PC-9 (cell line): Measurements from ENCODE around the gene TP53TG5. TPM values are rescaled to one million over a fixed set of nuclear protein-coding genes. Genes with fewer than 3 reads are reported as not detected.

Source experiments
- BruUV-seq: library from RNA; stranded (reverse); fragments of 400-500 nt; replicated peaks from 2 replicates; lab custom pipeline; 2021; lab: Mats Ljungman, UMichigan
- CTCF ChIA-PET: fragments of 300-600 bp; sonication (Branson Sonifier 250); formaldehyde crosslinking; loops from one replicate; lab custom pipeline; 2022; ENCODE audit warnings: antibody characterized with exemption; lab: Charles Lee
- POLR2A ChIA-PET: fragments of 300-600 bp; sonication (Branson Sonifier 250); formaldehyde crosslinking; loops from one replicate; lab custom pipeline; 2022; ENCODE audit warnings: antibody characterized with exemption; ENCODE audit not compliant: unreplicated experiment; lab: Charles Lee
- DNase-seq, 2 experiments: peaks; one replicate each; pipeline versions ENCODE4 v3.0.0 to v3.0.0-alpha.2; 2015 to 2022; ENCODE audit warnings: mixed read lengths in 1 of 2
- H2AFZ ChIP-seq: fragments of 200-600 bp; sonication (generic); 2 replicates; pipeline ENCODE4 v1.8.1; 2017; ENCODE audit warnings: antibody characterized with exemption
- H3F3A ChIP-seq: fragments of 200-600 bp; sonication (generic); 2 replicates; pipeline ENCODE4 v1.8.1; 2017; ENCODE audit warnings: antibody characterized with exemption, mild to moderate bottlenecking, low read depth; ENCODE audit not compliant: insufficient read depth
- H3K27ac ChIP-seq: fragments of 200-600 bp; sonication (generic); 2 replicates; pipeline ENCODE4 v1.6.1; 2016; ENCODE audit warnings: mixed run types
- H3K27me3 ChIP-seq: fragments of 200-600 bp; sonication (generic); 2 replicates; pipeline ENCODE4 v1.6.1; 2016; ENCODE audit warnings: low read depth, mixed run types; ENCODE audit not compliant: insufficient read depth
- H3K36me3 ChIP-seq: fragments of 200-600 bp; sonication (generic); 2 replicates; pipeline ENCODE4 v1.6.1; 2016; ENCODE audit warnings: low read depth, mixed run types
- H3K4me1 ChIP-seq: fragments of 200-600 bp; sonication (generic); replicated peaks from 2 replicates; pipeline ENCODE4 v1.6.1; 2016; ENCODE audit warnings: mixed run types; ENCODE audit not compliant: insufficient read depth
- H3K4me2 ChIP-seq: fragments of 200-600 bp; sonication (generic); 2 replicates; pipeline ENCODE4 v1.6.1; 2017; ENCODE audit warnings: mixed run types
- H3K4me3 ChIP-seq: fragments of 200-600 bp; sonication (generic); 2 replicates; pipeline ENCODE4 v1.6.1; 2016; ENCODE audit warnings: mixed run types
- H3K79me2 ChIP-seq: fragments of 200-600 bp; sonication (generic); 2 replicates; pipeline ENCODE4 v1.6.1; 2017; ENCODE audit warnings: low read depth, mixed run types
- H3K9me2 ChIP-seq: fragments of 200-600 bp; sonication (generic); 2 replicates; pipeline ENCODE4 v1.8.1; 2017; ENCODE audit warnings: mild to moderate bottlenecking; ENCODE audit not compliant: insufficient read depth
- H3K9me3 ChIP-seq: fragments of 200-600 bp; sonication (generic); 2 replicates; pipeline ENCODE4 v1.8.1; 2016; ENCODE audit warnings: low read depth; ENCODE audit not compliant: insufficient read depth
- H4K20me1 ChIP-seq: fragments of 200-600 bp; sonication (generic); 2 replicates; pipeline ENCODE4 v1.8.1; 2017; ENCODE audit not compliant: insufficient read depth
- EZH2 ChIP-seq: fragments of 200-600 bp; sonication (generic); IDR thresholded peaks from 2 replicates; pipeline ENCODE4 v1.8.0; 2017; ENCODE audit warnings: antibody characterized with exemption, low read depth
- intact Hi-C: fragments of 100-400 bp; cut with micrococcal nuclease; formaldehyde crosslinking; loops from one replicate; pipeline ENCODE4 v1.10.0; 2022; ENCODE audit not compliant: unreplicated experiment
- total RNA-seq: library from RNA; stranded (reverse); gene quantifications from 2 replicates; pipeline ENCODE4 v1.2.3, GENCODE V29; 2021
- TF ChIP-seq, protein P1 (sequence below): fragments of 200-600 bp; sonication (generic); conservative IDR thresholded peaks from 2 replicates; pipeline ENCODE4 v1.6.1; 2017; ENCODE audit warnings: mixed run types, antibody characterized with exemption, mild to moderate bottlenecking, moderate library complexity

TP53TG5 gene
- total RNA-seq, 1 experiment from 2014 or later: not detected

- H3K27me3 ChIP-seq: no peaks in the 10 kb centered on the region
- no peak overlapping the region for H3K4me3 ChIP-seq
- H3K4me1 ChIP-seq: no peaks in the 10 kb centered on the region
- peaks cover 6% of the 10 kb centered on the region; the same call in 1 of the 2 replicates for H3K79me2 ChIP-seq
- intact Hi-C loops: no loop called here
- BruUV-seq: no TSS peak
- H2AFZ ChIP-seq: no peak overlapping the region
- DNase-seq: no peak
- no peak overlapping the region for H3K27ac ChIP-seq
- no peaks in the 10 kb centered on the region for H3K9me2 ChIP-seq
- peaks cover 3% of the 10 kb centered on the region; the same call in 1 of the 2 replicates for H3F3A ChIP-seq
- no peaks in the 10 kb centered on the region for H3K9me3 ChIP-seq
- ChIA-PET CTCF (interaction anchor here (0.5 to 1.1 kb wide), 2 partner anchors 45 to 66 kb away, joined by 3 read pairs; no protein-coding TSS in a partner anchor), POLR2A (interaction anchor here (0.5 to 0.6 kb wide), 2 partner anchors 29 to 47 kb away, joined by 3 to 4 read pairs; no protein-coding TSS in a partner anchor)
- H4K20me1 ChIP-seq: no peaks in the 10 kb centered on the region
- peaks cover 19% of the 10 kb centered on the region; the same call in 1 of the 2 replicates for H3K36me3 ChIP-seq
- TF ChIP-seq EZH2: no peak
- TF ChIP-seq, protein P1, sequence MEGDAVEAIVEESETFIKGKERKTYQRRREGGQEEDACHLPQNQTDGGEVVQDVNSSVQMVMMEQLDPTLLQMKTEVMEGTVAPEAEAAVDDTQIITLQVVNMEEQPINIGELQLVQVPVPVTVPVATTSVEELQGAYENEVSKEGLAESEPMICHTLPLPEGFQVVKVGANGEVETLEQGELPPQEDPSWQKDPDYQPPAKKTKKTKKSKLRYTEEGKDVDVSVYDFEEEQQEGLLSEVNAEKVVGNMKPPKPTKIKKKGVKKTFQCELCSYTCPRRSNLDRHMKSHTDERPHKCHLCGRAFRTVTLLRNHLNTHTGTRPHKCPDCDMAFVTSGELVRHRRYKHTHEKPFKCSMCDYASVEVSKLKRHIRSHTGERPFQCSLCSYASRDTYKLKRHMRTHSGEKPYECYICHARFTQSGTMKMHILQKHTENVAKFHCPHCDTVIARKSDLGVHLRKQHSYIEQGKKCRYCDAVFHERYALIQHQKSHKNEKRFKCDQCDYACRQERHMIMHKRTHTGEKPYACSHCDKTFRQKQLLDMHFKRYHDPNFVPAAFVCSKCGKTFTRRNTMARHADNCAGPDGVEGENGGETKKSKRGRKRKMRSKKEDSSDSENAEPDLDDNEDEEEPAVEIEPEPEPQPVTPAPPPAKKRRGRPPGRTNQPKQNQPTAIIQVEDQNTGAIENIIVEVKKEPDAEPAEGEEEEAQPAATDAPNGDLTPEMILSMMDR: no peak
- no peak overlapping the region for H3K4me2 ChIP-seq
Measured at GRCh38 chr20:45370571-45371160, 7.5 kb downstream of the TP53TG5 start.

DNA sequence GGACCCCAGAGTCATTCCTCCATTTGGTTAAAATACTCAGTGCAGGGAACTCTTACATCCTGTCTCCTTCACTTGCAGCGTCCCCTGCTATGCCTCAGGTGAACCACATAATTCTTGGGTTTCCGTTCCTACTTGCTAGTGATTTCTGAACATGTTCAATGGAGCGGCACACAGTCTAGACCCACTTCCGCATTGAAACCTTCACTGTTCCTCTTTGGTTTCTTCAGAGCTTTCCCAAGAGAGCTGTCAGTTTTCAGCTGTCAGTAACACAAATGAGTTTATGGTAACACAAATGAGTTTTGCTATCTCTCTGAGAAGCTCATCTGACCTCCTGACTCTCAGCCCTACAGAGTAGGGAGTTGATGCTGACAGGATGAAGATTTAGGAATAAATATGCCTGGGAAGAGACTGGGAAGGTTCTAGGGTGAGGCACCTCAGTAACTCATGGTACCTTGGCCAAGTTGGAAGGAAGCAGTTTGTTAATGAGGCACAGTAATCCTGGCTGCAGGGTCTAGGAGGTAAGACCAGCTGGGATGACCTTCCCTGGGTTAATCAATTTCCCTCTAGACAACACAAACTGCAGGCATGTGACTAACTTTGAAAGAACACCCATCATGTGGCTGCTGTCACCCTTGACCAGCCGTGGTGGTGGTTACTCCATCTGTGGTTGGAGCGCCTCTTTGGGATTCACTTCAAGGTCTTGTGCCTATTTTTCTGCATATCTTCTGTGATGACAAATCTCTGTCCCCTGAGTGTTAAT lies 9.7 kb downstream of the TP53TG5 start:
- Histone ChIP-seq H3K9me2 (no peaks in the 10 kb centered on the region), H3K9me3 (no peaks in the 10 kb centered on the region), H3K4me1 (peaks cover 6% of the 10 kb centered on the region), H2AFZ (no peak overlapping the region), H3K27me3 (no peaks in the 10 kb centered on the region), H3K4me2 (no peak overlapping the region), H3K79me2 (peaks cover 26% of the 10 kb centered on the region), H3K27ac (no peak overlapping the region), H4K20me1 (peaks cover 7% of the 10 kb centered on the region; the same call in 1 of the 2 replicates), H3F3A (peaks cover 3% of the 10 kb centered on the region; the same call in 1 of the 2 replicates), H3K4me3 (no peak overlapping the region), H3K36me3 (peaks cover 22% of the 10 kb centered on the region; the same call in 1 of the 2 replicates)
- BruUV-seq: no TSS peak
- ChIA-PET POLR2A (no interaction called here), CTCF (interaction anchor here (0.6 to 0.7 kb wide), 2 partner anchors 42 to 112 kb away, joined by 3 to 7 read pairs; no protein-coding TSS in a partner anchor)
- TF ChIP-seq, protein P1: no peak
- TF ChIP-seq EZH2: no peak
- DNase-seq: no peak
- intact Hi-C loops: no loop called here

- CTCF ChIA-PET: interaction anchor here (1.5 kb wide), 1 partner anchor 70 kb away, joined by 3 read pairs; no protein-coding TSS in a partner anchor
- TF ChIP-seq EZH2: no peak
- TF ChIP-seq, protein P1: no peak
- H3K27ac ChIP-seq: no peak overlapping the region
- H4K20me1 ChIP-seq: peaks cover 7% of the 10 kb centered on the region; the same call in 1 of the 2 replicates
- no peak overlapping the region for H2AFZ ChIP-seq
- intact Hi-C loops: no loop called here
- no peaks in the 10 kb centered on the region for H3K9me3 ChIP-seq
- H3F3A ChIP-seq: peaks cover 3% of the 10 kb centered on the region; the same call in 1 of the 2 replicates
- no TSS peak for BruUV-seq
- POLR2A ChIA-PET: no interaction called here
- H3K4me1 ChIP-seq: peaks cover 6% of the 10 kb centered on the region
- H3K36me3 ChIP-seq: peaks cover 22% of the 10 kb centered on the region; the same call in 1 of the 2 replicates
- no peaks in the 10 kb centered on the region for H3K27me3 ChIP-seq
- no peaks in the 10 kb centered on the region for H3K9me2 ChIP-seq
- no peak for DNase-seq
- no peak overlapping the region for H3K4me2 ChIP-seq
- peaks cover 27% of the 10 kb centered on the region for H3K79me2 ChIP-seq
- no peak overlapping the region for H3K4me3 ChIP-seq
Measured at GRCh38 chr20:45367126-45367525, 11.0 kb downstream of the TP53TG5 start.
